Epidermal melanocyte (primary cell): Measurements from ENCODE around the gene PRRC2B.
A peak's percentile ranks its signal among the peaks of the same experiment; 100 is the strongest.

ENCODE experiments used
- DNase-seq: peaks from one replicate; pipeline ENCODE4 v3.0.0; 2011; ENCODE audit warnings: low spot score; ENCODE audit not compliant: insufficient read length

The PRRC2B gene

DNA sequence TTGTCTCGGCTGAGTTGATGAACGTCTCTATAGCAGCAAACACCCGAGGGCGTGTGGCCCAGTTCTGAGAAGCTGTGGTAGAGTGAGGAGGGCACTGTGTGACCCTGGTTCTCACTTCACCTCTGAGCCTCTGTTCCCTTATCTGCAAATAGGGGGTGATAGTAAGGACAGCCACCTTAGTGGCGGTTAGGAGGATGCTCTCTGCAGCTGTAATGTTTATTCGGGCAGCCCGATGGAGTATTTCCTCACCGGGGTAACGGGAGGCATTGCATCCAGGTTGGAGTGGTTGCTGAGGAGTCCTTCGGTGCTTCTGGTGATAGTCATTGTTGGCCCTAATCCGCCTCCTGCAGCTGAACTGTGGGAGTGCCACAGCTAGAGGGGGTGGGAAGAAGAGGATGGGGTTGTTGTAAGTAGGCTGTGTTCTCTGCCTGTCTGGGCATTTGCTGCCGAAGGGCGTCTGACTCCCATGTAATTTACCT, 13.9 kb downstream of the PRRC2B start:
- DNase-seq = no peak

DNA sequence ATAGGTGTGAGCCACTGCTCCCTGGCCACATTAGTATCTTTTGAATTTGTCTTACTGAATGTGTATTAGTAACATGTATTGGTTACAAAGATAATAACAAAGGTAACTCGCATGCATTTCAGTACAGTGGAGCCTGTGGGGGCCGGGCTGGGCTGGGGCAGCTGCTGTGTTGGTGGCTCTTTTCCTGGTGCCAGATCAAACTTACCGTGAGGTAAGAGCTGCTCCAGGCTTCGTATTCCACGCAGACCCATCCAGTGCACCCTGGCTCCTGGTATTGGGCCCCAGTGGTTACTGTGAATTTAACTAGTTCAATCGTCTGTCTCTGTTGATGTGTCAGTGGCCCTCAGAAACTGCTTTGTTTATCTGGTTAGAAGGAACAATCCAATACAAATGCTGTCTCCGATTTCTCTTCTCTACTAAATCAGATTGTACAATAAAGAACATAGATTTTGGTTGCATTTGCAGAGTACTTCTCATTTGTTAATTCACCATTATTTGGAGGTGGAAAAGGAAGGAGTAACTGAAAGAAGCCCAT, 15.6 kb downstream of the PRRC2B start:
- DNase-seq = no peak

DNA sequence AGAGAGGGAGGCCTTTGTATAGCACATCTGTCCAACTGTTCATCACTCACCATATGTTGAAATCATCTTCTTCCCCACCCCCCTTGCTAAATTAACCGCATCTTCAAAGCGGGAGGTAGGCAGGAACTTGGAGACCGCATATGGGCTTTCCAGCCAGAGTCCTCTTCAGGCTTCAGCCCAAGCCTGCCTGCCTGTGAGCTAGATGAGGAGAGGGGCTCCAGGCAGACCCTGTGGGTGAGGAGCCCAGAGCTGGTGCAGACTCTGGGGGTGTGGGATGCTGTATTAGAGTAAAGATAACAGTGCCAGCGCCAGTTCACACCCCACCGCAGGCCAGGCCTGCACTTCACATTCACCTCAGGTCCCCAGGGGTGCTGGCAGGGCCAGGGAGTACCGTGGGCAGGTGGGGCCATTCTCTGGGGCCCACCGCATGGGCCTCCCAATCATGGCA, 16.2 kb downstream of the PRRC2B start:
- no peak for DNase-seq

DNA sequence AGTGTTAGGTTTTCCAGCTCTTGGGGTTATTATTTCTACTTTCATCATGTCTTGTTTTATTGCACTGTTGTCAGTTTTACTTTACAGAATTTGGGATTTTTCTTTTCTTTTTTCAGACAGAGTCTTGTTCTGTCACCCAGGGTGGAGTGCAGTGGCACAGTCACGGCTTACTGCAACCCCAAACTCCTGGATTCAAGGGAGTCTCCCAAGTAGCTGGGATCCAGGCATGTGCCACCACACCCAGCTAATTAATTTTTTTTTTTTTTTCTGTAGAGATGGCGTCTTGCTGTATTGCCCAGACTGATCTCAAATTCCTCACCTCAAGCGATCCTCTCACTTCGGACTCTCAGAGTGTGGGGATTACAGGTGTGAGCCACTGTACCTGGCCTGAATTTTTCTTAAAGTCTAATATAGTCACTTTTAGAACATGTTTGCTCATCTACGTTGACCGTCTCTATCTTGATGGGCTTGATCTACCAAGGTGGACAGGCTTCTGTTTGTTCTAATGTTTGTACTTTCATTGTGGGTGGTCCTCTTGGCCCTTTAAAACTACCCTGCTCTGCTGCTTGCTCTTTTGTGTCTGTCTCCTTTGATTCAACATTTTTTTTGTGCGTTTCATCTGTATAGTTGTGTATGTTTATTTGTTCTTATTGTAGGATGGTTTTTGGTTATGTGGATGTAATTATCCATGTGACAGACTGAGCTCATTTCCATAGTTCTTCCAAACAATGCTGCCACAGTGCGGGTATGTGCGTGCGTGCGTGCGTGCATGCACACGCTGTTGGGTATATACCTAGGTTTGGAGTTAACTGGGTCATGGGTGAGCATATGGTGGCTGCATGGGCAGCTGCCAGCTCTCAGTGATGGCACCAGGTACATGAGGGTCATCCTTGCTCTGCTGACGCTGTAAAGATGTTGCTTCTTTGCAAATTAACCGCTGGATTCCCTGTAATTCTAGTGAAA, 18.1 kb downstream of the PRRC2B start:
- DNase-seq = no peak

DNA sequence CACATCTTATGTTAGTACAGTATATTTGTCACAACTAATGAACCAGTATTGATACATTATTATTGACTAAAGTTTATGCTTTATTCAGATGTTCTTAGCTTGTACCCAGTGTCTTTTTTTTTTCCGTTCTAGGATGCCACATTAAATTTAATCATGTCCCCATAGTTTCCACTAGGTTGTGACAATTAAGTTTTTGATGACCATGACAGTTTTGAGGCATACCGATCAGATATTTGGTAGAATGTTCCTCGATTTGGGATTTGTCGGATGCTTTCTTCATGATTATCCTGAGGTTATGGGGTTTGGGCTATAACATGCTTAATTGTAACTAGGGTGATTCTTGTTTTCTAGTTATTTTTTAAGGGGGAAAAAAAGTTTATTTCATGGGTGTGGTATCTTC, 22.6 kb downstream of the PRRC2B start:
- DNase-seq = no peak

DNA sequence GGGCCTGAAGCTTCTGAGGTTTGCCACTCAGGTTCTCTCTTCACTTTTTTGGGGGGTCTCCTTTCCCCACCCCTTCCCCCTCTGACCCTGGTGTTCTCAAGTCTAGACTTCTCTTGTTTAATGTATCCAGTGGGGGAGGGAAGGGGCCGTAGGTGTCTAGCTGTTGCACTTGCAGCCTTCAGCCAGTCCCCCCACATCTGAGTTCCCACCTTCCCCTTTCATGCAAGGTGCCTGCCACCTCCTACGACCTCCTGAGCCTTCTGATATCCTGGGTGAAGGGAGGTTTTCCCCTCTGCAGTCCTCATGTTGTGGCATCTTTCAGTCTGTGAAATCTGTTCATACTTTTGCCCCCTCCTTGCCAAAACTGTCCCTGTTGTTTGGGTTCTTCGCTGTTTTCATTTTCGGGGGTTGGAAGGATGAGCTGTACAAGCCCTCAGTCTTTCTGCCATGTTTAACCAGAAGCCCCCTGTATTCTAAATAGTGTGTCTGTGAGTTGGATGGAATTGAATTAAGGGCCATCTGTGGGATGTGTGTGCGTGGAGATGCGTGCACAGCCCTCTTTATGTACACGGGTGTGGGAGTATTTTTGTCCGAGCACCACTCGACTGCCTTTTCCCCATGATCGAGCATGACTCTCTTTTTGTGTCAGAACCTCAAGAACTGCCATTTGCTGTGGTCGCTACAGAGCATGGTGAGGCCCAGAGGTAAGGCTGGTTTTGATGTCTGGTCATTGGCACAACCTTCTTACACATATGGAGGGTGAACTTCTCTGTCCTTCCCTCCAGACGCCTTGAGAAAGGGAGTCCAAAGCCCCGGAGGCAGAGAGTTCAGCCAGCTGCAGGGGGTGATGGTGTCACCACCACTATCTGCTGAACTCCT, 23.6 kb downstream of the PRRC2B start:
- DNase-seq = no peak

DNA sequence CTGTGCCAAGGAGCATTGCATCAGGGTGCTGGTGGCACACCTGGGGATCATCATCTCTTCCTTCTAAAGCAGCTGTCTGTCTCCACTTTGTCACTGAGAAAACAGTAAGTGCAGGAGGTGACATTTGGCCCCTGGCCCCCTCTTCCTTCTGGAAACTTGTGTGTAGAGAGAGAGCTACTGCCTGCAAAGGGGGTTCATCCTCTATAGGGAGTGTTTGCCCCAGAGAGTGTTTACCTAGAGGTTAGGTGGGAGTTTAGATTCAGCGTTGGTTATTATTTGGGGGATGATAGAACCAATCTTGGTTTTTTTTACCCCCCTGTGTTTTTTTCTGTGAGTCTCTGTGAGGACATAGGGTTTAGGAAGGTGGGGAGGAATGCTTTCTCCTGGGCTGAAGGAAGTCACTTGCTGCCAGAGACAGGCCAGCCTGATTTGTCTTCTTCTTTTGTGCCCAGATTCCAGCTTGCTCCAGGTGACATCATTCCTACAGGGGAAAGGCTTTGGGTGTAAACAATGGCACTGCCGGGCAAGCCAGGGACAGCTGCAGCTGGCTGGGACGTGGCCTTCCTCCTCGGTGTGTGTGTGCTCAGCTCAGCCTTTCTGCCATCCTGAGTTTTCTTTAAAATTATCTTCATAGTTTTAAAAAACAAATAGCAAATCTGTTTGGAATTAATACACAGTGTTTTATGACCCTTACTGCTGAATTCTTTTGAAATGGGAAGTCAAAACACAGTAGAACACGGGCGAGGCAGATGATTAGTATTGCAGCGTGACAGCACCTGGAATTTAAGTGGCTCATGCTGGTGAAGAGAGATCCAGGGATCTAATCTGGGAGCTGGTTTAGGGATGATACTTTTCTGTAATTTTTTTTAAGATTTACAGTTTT, 24.5 kb downstream of the PRRC2B start:
- peak; percentile 60 for DNase-seq

DNA sequence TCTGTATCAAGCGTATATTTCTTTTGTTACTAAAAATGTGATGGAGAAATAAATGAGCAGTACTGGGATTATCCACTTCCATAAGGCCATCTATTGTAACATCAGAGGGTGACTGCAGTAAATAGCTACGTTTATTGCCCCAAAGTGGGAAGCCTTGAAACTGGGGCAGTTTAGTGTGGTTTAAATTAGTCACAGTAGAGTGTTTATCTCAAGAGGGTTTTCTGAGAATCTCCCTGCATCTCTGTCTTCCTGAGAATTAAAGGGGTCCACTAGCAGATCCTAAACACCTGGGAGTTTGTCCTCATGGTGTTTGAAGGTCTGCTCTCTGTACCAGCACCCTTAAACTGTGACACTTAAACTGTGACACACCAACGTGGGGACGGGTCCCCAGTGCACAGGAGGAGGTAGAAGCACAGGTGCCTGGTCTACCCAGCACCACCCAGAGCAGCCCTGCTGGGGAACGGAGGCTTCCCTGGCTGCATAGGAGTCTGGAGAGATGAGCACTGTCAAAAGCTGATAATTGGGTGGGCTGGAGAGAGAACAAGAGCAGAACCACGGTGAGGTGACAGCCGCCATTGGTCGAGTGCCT, 25.2 kb downstream of the PRRC2B start:
- DNase-seq = no peak

DNA sequence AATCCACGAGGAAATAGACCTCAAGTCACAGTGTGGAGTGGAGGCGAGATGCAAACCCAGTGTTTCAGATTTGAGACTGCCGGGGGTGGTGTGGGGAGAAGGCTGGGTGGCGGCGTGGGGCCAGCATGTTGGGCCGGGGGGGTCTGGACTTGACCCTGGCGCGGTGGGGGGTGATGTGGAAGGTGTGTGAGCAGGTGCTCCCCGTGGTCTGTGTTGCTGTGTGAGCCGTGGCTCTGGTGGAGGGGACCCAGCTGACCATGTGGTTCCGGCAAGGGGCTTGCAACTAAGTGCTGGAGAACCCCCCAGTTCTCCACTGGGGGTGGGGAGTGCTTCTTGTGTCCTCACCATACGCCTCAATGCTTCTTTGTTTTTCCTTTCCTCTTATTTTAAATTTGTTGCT, 25.8 kb downstream of the PRRC2B start:
- no peak for DNase-seq

DNA sequence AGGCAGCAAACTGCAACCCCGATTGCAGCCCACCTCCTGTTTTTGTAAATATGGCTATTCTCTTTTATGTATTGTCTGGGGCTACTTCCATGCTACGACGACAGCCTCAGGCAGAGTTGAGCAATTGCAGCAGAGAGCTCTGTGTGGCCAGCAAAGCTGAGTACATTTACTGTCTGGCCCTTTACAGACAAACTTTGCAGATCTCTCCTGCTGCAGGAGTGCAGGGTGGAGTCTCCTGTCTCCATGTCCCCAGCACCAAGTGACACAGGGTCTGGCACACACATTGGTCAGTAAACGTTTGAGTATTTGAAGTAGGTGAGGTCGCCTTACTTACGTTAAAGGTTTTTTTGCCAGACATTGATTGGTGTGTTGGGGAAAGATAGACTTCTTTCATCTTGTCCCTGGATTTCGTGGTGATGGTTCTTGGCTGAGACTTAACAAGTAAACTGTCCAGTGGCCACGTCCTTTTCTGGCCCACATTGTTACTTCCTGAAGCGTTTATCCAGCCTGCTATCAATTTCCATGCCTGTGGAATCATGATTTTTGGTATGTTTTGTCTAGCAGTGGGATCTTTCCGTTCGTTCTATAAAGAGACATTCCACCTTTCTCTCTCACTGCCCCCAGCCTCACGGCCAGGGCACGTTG, 27.2 kb downstream of the PRRC2B start:
- DNase-seq = peak; percentile 63

DNA sequence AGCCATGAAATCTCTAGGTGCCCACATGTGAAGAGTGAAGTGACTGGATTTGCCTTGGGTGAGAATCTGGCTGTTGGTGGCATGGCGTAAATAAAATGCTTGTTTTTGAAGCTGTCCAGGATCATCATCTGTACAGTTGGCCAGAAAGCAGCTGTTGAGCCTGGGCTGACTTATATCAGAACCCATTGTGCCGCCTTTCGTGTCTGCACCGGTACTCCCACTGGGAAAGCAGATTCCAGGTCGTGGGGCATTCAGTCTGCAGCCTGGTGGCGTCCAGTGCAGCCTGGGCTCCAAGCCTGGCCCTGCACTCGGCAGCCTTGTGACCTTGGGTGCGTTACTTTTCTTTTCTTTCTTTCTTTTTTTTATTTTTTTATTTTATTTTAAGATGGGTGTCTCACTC, 27.8 kb downstream of the PRRC2B start:
- DNase-seq = no peak

DNA sequence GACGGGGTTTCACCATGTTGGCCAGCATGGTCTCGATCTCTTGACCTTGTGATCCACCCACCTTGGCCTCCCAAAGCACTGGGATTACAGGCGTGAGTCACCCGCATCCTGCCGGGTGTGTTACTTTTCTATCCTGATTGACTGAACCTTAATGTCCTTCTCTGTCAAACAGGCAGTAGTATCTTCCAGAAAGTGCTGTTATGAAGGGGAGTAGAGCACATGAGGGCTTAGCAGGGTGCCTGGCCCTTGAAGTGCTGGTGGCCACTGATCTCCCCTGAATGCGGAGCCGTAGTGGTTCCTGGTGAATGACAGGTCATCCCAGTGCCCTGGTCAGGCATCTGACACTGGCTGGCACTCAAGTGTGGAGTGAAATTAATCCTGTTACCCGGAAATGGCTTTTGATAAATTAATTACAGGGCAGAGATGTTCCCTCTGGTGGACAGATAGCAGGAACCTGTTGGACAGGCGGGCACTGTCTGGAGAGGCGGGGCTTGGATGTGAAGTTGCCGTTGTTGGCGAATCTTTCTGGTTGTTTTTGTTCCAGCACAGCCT, 28.4 kb downstream of the PRRC2B start:
- no peak for DNase-seq

DNA sequence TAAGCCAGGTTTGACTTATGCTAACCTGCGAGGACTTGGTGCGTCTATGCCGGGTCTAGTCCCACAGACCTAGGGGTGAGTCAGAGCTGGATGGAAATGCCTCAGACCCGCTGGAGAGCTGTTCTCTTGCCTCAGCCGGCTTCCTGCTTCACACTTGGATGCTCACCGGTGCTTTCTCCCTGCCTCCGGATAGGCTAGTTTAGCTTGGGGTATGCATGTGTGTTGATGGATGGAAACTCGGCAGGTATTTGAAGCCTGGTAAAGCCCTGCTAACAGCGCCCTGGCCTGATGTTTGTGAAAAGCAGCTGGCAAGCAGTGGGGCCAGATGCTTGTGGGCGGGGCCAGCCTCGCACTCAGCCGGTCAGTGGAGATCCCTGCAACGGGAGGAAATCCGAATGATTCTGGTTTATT, 29.3 kb downstream of the PRRC2B start:
- DNase-seq = no peak

DNA sequence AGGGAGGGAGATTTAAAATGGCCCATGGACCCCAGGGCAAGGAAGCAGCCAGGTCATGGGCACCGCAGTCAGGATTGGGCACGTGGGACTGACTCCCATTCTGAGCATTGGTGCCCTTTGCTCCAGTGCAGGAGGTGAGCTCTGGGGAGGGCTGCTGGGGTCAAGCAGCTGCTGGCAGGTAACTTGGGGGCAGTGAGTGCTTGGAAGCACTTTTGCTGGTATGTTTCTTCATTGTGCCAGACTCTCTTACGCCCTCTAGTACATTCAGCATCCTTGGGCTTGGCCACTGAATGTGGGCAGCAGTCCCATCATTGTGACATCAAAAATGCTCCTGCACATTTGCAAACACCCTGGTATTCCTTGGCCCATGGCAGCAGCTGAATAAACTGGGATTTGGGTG, 32.7 kb downstream of the PRRC2B start:
- no peak for DNase-seq

DNA sequence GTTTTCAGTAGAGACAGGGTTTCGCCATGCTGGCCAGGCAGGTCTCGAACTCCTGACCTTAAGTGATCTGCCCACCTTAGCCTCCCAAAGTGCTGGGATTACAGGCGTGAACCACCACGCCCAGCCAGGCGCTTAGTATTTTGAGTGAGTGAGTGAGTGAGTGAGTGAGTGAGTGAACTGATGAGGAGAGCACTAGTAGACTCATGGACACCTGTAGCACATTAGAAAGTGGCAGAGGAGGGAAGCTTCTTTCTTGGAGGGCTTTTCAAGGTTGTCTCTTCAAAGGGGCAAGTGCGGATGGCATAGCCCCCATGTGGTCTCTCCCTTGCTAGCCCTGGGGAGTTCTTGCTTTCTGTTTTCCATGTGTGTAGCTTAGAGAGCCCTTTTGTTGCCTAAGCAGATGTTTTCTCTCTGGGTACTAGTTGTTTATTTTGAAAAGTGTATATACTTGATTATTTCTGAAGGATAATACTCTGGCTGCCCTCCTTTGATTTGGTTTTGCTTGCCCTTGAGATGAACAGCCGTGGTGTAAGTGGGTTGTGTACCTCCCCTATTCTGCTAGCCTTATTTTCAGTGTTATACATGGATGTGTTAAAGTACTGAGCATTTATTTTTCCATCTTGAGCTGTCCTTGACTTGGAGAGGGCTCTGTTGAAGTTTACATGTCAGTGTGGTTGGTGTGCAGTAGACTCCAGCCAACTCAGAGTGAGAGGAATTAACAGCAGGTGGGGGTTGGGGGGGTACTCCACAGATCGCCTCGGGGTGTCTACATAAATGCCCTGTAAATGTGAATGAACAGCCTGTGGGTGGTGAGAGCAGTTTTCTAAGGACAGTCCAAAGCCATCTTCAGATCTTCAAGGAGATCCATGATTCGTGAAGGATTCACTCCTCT, 35.5 kb downstream of the PRRC2B start:
- DNase-seq = no peak

DNA sequence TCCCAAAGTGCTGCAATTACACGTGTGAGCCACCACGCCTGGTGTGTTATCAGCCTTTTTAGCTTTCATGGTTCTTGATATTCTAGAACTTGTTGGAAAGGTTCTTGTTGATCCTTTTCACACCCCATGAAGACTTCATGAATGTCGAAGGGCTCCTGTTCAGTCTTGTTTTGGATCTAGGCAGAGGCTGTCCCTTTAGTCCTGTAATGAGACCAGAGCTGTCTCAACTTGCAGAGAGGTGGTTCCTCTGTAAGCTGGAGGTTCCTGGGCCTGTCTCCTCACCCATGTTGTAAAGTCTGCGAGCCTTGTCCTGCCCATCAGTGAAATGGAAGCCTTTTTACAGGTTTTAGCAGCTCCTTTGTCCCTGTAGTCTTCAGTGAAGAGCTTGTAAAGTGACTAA, 38.2 kb downstream of the PRRC2B start:
- DNase-seq = no peak

DNA sequence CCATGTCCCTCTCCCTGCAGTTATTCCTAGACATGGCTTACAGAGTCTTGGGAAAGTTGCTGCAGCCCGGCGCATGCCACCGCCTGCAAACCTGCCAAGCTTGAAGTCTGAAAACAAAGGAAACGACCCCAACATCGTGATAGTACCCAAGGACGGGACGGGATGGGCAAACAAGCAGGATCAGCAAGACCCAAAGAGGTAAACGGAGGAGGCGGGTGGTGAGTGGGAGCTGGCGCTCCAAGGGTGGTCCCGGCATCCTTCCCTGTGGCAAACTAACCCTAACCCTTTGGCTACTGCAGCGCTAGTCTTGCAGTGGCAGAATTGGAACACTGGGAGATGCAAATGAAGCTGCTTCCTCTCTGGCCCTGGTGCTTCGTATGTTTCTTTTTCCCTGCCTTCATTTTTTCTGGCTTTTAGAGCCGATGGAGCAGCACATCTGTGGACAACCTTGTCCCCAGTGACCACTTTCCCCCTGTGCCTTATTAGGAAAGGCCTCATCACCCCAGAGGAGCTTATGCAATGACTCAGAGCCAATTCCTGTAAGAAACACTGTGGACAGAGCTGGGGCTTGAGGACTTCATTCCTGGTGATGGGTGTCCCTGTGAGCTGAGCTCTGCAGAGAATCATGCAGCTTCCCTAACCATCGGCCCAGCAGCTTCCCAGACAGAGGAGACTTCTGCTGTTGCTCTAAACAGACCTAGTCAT, 38.9 kb downstream of the PRRC2B start:
- DNase-seq = no peak

DNA sequence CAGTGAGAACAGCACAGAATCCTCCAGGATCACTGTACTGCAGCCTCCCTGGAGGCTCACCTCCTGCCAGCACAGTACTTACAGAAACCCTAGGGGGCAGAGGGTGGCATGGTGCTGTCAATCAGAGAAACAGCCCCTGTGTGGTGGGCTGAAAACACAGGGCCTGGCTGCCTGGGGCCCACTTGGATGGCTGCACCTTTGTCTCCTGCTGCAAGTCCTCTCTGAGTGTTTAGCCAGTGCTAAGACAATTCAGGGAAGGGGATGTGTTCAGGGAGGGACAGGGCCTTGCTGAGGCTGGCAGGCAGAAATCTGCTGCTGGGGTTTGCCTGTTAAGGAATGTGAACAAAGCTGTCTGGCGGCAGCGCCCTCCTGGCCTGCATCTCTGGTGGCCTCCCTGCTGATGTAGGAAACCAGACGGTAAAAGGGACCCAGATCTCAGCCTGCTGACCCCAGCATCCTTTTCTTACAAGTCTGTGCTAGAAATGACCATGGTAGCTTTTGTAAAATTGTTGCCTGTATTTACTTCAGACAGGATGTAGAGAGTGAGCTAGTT, 39.5 kb downstream of the PRRC2B start:
- DNase-seq = no peak
